SK-N-SH (cell line): Measurements from ENCODE around the gene MYADML2. TPM values are rescaled to one million over a fixed set of nuclear protein-coding genes. Genes with fewer than 3 reads are reported as not detected.

Experiments
- CTCF ChIA-PET: fragments of 300-600, 350-600 bp; formaldehyde crosslinking; extraction: SDS; loops from one replicate; lab custom pipeline; 2021; lab: Yijun Ruan, JAX
- POLR2A ChIA-PET: fragments of 350-600 bp; sonication (Branson Sonifier 250); formaldehyde crosslinking; extraction: SDS; loops from one replicate; lab custom pipeline; 2020; ENCODE audit warnings: antibody characterized with exemption, inconsistent platforms; lab: Yijun Ruan, JAX
- DNase-seq: peaks from one replicate; pipeline ENCODE4 v3.0.0; 2012
- H2AFZ ChIP-seq: fragments of 200-600 bp; sonication (generic); 2 replicates; pipeline ENCODE4 v1.8.1; 2016; ENCODE audit warnings: antibody characterized with exemption, mild to moderate bottlenecking, low read depth
- H3F3A ChIP-seq: fragments of 200-600 bp; sonication (generic); replicated peaks from 2 replicates; pipeline ENCODE3; 2016; ENCODE audit warnings: antibody characterized with exemption, mild to moderate bottlenecking; ENCODE audit not compliant: insufficient read depth
- H3K27ac ChIP-seq, 2 experiments: fragments of 200-500 bp in 1 of 2; fragments of 200-600 bp in 1 of 2; sonication (Bioruptor generic) in 1 of 2; sonication (generic), shearing (Covaris generic) in 1 of 2; 2 replicates each; pipeline versions ENCODE4 v1.5.1 to v1.6.1; 2014 to 2016; ENCODE audit warnings: low read depth in 2 of 2, inconsistent platforms in 1 of 2, low read length in 1 of 2, mild to moderate bottlenecking in 1 of 2, mixed read lengths in 1 of 2
- H3K27me3 ChIP-seq: fragments of 200-600 bp; sonication (generic), shearing (Covaris generic); 2 replicates; pipeline ENCODE4 v1.6.1; 2016; ENCODE audit warnings: mixed run types; ENCODE audit not compliant: insufficient read depth
- H3K36me3 ChIP-seq, 2 experiments: fragments of 200-500 bp in 1 of 2; fragments of 200-600 bp in 1 of 2; sonication (Bioruptor generic) in 1 of 2; sonication (generic) in 1 of 2; replicated peaks in 1 of 2; 2 replicates each; pipeline versions ENCODE3 to v1.5.1; 2014 to 2016; ENCODE audit warnings: low read length in 1 of 2, mild to moderate bottlenecking in 1 of 2; ENCODE audit not compliant: insufficient read depth in 2 of 2, control insufficient read depth in 1 of 2
- H3K4me1 ChIP-seq, 2 experiments: fragments of 200-500 bp in 1 of 2; fragments of 200-600 bp in 1 of 2; sonication (Bioruptor generic) in 1 of 2; sonication (generic), shearing (Covaris generic) in 1 of 2; 2 replicates each; pipeline versions ENCODE4 v1.5.1 to v1.6.1; 2014 to 2016; ENCODE audit warnings: low read depth in 1 of 2, low read length in 1 of 2, mixed run types in 1 of 2; ENCODE audit not compliant: insufficient read depth in 2 of 2, control insufficient read depth in 1 of 2
- H3K4me2 ChIP-seq: fragments of 200-600 bp; sonication (generic), shearing (Covaris generic); 2 replicates; pipeline ENCODE4 v1.6.1; 2017; ENCODE audit warnings: mixed run types
- H3K4me3 ChIP-seq, 2 experiments: fragments of 200-500 bp in 1 of 2; fragments of 200-600 bp in 1 of 2; sonication (Bioruptor generic) in 1 of 2; sonication (generic), shearing (Covaris generic) in 1 of 2; 2 replicates each; pipeline versions ENCODE4 v1.5.1 to v1.8.1; 2014 to 2016; ENCODE audit warnings: low read depth in 2 of 2, inconsistent platforms in 1 of 2, low read length in 1 of 2, mild to moderate bottlenecking in 1 of 2, mixed read lengths in 1 of 2, moderate library complexity in 1 of 2
- H3K79me2 ChIP-seq: fragments of 200-600 bp; sonication (generic); 2 replicates; pipeline ENCODE4 v1.8.1; 2017; ENCODE audit warnings: mild to moderate bottlenecking; ENCODE audit not compliant: insufficient read depth
- H3K9ac ChIP-seq: fragments of 200-600 bp; sonication (generic); 2 replicates; pipeline ENCODE4 v1.6.1; 2017; ENCODE audit warnings: mixed run types
- H3K9me2 ChIP-seq: fragments of 200-600 bp; sonication (generic); 2 replicates; pipeline ENCODE4 v1.6.1; 2017; ENCODE audit warnings: mixed run types
- H3K9me3 ChIP-seq: fragments of 200-600 bp; sonication (generic); 2 replicates; pipeline ENCODE4 v1.6.1; 2017; ENCODE audit warnings: mixed run types, mild to moderate bottlenecking, moderate library complexity
- H4K20me1 ChIP-seq: fragments of 200-600 bp; sonication (generic); 2 replicates; pipeline ENCODE4 v1.6.1; 2017; ENCODE audit warnings: mild to moderate bottlenecking, mixed run types; ENCODE audit not compliant: insufficient read depth
- CHD2 ChIP-seq: fragments of 150-350 bp; IDR thresholded peaks from 2 replicates; pipeline ENCODE4 v1.6.1; 2018; ENCODE audit warnings: low read length; ENCODE audit not compliant: partially characterized antibody
- ELF1 ChIP-seq: IDR thresholded peaks from 2 replicates; pipeline ENCODE4 v1.4.0; 2012
- EZH2phosphoT487 ChIP-seq: fragments of 200-600 bp; sonication (generic); IDR thresholded peaks from 2 replicates; pipeline ENCODE4 v1.6.1; 2017; ENCODE audit warnings: low read depth, mixed run types, mild to moderate bottlenecking, antibody characterized with exemption, moderate library complexity, borderline replicate concordance
- FOSL2 ChIP-seq: IDR thresholded peaks from 2 replicates; pipeline ENCODE4 v1.4.0; 2012; ENCODE audit warnings: low read depth, mild to moderate bottlenecking, moderate library complexity, borderline replicate concordance
- FOXM1 ChIP-seq: IDR thresholded peaks from 2 replicates; pipeline ENCODE4 v1.4.0; 2012; ENCODE audit warnings: low read depth, mild to moderate bottlenecking
- GABPA ChIP-seq: IDR thresholded peaks from 2 replicates; pipeline ENCODE4 v1.4.0; 2012; ENCODE audit warnings: low read depth, mild to moderate bottlenecking
- MXI1 ChIP-seq: IDR thresholded peaks from 2 replicates; pipeline ENCODE4 v1.6.1; 2012; ENCODE audit warnings: mild to moderate bottlenecking, low read depth, low read length, improper control_type of control experiment
- NRF1 ChIP-seq: IDR thresholded peaks from 2 replicates; pipeline ENCODE4 v1.6.1; 2012; ENCODE audit warnings: low read depth, mild to moderate bottlenecking, low read length
- RAD21 ChIP-seq: IDR thresholded peaks from 2 replicates; pipeline ENCODE4 v1.6.1; 2012; ENCODE audit warnings: mild to moderate bottlenecking, low read length
- RXRA ChIP-seq: IDR thresholded peaks from 2 replicates; pipeline ENCODE4 v1.4.0; 2012; ENCODE audit warnings: low read depth, mild to moderate bottlenecking, borderline replicate concordance
- SIN3A ChIP-seq: IDR thresholded peaks from 2 replicates; pipeline ENCODE4 v1.6.1; 2012; ENCODE audit warnings: low read depth, mild to moderate bottlenecking, low read length, moderate library complexity, borderline replicate concordance
- TCF12 ChIP-seq: IDR thresholded peaks from 2 replicates; pipeline ENCODE4 v1.4.0; 2012
- USF1 ChIP-seq: IDR thresholded peaks from 2 replicates; pipeline ENCODE4 v1.4.0; 2012; ENCODE audit warnings: low read depth, borderline replicate concordance
- YY1 ChIP-seq: IDR thresholded peaks from 2 replicates; pipeline ENCODE4 v1.4.0; 2012; ENCODE audit warnings: low read depth, mild to moderate bottlenecking
- WGBS: methylation state at CpG from one replicate; pipeline ENCODE4 v1.1.6; 2017; ENCODE audit warnings: low lambda C conversion rate; 5-methylcytosine and 5-hydroxymethylcytosine counted together
- polyA plus RNA-seq, 3 experiments: library from polyadenylated mRNA; depleted of rRNA; stranded (reverse); fragments of >200 nt; gene quantifications; 2 replicates each; pipeline ENCODE4 v1.2.3, GENCODE V29; 2012
- TF ChIP-seq, protein P1 (sequence below): fragments of 200-600 bp; sonication (generic); IDR thresholded peaks from 2 replicates; pipeline ENCODE4 v1.6.1; 2017; ENCODE audit warnings: antibody characterized with exemption, mild to moderate bottlenecking, moderate library complexity
- TF ChIP-seq, protein P2 (sequence below): IDR thresholded peaks from 2 replicates; pipeline ENCODE4 v1.4.0; 2012; ENCODE audit warnings: low read depth

MYADML2 gene
- polyA plus RNA-seq, 1 of the 3 experiments (the other 2 are of a cell fraction) = not detected

- TF ChIP-seq FOSL2 (no peak), USF1 (no peak; the same call in 1 of the 2 replicates), ELF1 (no peak), NRF1 (peak; percentile 67), FOXM1 (no peak), EZH2phosphoT487 (no peak)
- TF ChIP-seq, protein P1, sequence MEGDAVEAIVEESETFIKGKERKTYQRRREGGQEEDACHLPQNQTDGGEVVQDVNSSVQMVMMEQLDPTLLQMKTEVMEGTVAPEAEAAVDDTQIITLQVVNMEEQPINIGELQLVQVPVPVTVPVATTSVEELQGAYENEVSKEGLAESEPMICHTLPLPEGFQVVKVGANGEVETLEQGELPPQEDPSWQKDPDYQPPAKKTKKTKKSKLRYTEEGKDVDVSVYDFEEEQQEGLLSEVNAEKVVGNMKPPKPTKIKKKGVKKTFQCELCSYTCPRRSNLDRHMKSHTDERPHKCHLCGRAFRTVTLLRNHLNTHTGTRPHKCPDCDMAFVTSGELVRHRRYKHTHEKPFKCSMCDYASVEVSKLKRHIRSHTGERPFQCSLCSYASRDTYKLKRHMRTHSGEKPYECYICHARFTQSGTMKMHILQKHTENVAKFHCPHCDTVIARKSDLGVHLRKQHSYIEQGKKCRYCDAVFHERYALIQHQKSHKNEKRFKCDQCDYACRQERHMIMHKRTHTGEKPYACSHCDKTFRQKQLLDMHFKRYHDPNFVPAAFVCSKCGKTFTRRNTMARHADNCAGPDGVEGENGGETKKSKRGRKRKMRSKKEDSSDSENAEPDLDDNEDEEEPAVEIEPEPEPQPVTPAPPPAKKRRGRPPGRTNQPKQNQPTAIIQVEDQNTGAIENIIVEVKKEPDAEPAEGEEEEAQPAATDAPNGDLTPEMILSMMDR = peak; percentile 10; the same call in 1 of the 2 replicates
Observed at GRCh38 chr17:81911277-81911961, 35.6 kb downstream of the MYADML2 start, which contains the start of gene PCYT2 (continued).

DNA sequence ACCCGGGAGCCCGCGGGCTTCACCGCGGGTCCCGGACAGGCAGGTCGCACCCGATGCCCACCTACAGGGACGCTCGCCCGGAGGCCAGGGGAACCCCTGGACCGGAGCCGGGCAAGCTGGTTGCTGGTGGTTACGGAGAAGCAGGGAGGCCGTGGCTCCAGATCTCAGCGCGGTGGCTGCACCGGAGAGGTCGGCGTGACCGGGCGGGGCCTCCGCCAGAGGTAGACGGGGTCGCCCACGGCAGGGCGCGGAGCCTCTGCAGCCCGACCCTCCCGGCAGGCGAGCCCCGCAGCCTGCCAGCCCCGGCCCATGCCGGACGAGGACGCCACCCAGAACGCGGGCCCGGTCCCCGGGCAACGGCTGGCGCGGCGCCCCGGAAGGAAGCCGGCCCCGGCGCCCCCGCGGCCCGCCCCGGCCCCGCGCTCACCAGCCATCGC lies 36.2 kb downstream of the MYADML2 start:
- Histone ChIP-seq H3K27ac (peak overlapping the region in 1 of 2 experiments; percentile 44; a peak in 1 of 4 replicates), H3K9me2 (no peaks in the 10 kb centered on the region), H3K4me1 (peaks cover 8 to 15% of the 10 kb centered on the region in 2 experiments; a peak in 2 of 4 replicates), H4K20me1 (peaks cover 22% of the 10 kb centered on the region), H3K9me3 (no peaks in the 10 kb centered on the region), H3K36me3 (peaks cover 26 to 73% of the 10 kb centered on the region in 2 experiments), H2AFZ (no peak overlapping the region; the same call in 1 of the 2 replicates), H3F3A (peaks cover 12% of the 10 kb centered on the region), H3K27me3 (no peaks in the 10 kb centered on the region), H3K79me2 (peaks cover 17% of the 10 kb centered on the region), H3K9ac (peak overlapping the region; percentile 71), H3K4me3 (peak overlapping the region; percentile 85 to 96), H3K4me2 (peak overlapping the region; percentile 100)
- ChIA-PET POLR2A (interaction anchor here (0.6 to 1.7 kb wide), 2 partner anchors 9 to 44 kb away, joined by 3 to 6 read pairs; no protein-coding TSS in a partner anchor), CTCF (interaction anchor here (0.6 to 3.8 kb wide), 5 partner anchors 9 to 110 kb away, joined by 3 to 20 read pairs (median 4); no protein-coding TSS in a partner anchor)
- no peak for DNase-seq
- TF ChIP-seq MXI1 (peak; percentile 49; the same call in 1 of the 2 replicates), RAD21 (no peak), TCF12 (no peak), CHD2 (no peak), RXRA (no peak), FOSL2 (no peak), SIN3A (peak; percentile 20; the same call in 1 of the 2 replicates), GABPA (0 out of 2 replicates have a peak, but pooled peaks have one; percentile 14), YY1 (no peak)
- TF ChIP-seq, protein P2, sequence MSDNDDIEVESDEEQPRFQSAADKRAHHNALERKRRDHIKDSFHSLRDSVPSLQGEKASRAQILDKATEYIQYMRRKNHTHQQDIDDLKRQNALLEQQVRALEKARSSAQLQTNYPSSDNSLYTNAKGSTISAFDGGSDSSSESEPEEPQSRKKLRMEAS = no peak
- WGBS = 3% methylated on average over 18 of the region's 55 CpGs
